Activated CD4-positive, alpha-beta T cell treated with anti-CD3 and anti-CD28 coated beads for 4 hours (primary cell): ENCODE results near the gene YIPF3.
"Not testable (repeated sequence)": the region's sequence is repeated elsewhere in the genome, so short reads cannot be mapped to it uniquely, and the experiment has no call there.

Source experiments
- DNase-seq, 2 donors: peaks; one replicate each; pipeline ENCODE4 v3.0.0-alpha.2; 2020

The YIPF3 gene

DNA sequence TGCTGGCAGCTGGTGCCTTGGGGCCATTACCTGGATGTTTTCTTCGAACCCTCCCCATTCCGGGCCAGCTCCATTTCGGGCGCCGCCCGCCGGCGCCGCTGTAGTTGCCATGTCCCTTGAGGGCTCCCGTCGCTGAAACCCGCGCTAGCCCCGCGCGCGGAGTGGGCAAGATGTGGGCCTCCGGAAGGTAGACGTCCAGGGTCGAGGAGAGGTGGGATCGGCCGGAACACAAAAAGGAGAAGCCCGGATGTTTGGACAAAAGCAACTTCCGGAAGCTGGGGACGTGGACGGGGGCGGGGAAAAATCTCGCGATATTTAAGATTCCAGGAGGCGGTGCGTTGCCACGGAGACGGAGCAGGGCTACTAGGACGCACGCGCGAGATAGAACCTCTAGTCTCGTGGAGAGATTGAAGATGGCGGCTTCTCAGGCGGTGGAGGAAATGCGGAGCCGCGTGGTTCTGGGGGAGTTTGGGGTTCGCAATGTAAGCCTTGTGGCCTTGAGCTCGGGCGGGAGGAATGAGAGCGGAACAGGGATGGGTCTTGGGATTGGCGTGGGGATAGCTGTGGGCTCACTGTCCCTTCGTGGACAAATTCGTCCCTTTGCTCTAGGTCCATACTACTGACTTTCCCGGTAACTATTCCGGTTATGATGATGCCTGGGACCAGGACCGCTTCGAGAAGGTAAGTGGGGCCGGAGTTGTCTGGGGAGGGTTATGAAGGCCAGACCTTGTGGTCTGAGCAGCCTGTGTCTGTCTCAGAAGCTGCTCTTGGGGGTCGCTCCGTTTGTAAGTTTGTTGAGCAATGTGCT, at the start of gene YIPF3, which contains the start of gene POLR1C:
TSS of gene YIPF3 (minus strand) at position 230 of the 808 bp plus-strand sequence. CDS start at position 111, 119 bp downstream.
TSS of gene POLR1C (plus strand) at position 393 of the 808 bp plus-strand sequence. CDS start at position 414, 21 bp downstream.
- peak; percentile 96 to 97 for DNase-seq

DNA sequence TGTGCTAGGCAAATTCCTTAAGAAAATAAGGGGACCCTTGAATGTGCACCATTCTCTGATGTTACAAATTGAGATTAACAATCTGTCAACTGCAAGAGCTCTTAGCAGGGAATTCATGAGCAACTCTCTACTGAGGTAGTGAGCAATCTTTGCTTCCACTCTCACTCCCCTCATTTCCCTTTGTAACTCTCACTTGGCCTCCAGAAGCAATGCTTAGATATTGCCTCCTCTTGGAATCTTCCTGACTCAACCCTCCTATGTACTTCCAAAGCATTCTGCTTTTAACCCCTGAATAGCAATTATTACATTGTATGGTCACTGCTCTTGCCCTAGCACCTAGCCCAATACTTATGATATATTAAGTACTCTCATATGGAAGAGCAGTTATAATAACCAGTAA, 42.6 kb upstream of the YIPF3 start:
- no peak for DNase-seq

DNA sequence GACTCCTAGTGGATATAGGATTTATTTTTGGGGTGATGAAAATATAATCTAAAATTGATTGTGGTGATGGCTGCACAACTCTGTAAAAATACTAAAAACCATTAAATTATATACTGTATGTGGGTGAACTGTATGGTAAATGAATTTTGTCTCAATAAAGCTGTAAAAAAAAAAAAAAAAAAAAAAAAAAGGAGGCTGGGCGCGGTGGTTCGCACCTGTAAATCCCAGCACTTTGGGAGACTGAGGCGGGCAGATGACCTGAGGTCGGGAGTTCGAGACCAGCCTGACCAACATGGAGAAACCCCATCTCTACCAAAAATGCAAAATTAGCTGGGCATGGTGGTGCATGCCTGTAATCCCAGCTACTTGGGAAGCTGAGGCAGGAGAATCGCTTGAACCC, 40.9 kb upstream of the YIPF3 start:
- not testable (repeated sequence) for DNase-seq

DNA sequence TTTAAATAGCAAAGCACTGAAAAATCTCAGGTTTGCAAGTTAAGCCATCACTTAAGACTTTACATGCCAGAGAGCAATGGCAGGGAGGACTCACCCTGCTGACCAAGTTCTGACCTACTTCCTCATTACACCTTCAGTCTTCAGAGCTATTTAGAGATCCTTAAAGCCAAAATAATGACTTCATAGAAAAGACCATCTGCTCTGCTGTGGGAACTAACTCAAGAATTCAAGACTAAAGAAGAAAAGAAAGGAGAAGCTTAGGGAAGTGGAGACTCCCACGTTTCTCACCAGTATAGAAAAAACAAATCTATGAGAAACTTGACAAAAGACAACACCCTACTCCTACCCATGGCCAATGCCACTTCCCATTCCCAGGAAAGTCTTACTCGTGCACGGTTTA, 30.5 kb upstream of the YIPF3 start:
- DNase-seq, result no peak

DNA sequence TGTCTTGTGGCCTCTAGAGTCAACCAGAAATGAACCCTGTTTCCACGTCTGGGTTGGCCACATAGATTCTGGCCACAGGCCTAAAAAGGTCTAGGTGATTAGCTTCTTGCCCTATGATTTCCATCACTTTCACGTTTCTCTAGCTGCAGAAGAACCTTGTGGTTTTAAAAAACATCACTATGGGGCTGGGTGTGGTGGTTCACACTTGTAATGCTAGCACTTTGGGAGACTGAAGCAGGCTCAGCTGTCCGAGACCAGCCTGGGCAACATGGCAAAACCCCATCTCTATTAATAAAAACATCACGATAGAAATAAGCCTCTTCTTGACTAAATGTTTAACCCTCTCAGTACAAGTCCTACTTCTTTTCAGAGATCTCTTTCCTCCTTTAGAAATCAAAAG, 27.7 kb upstream of the YIPF3 start:
- no peak for DNase-seq

DNA sequence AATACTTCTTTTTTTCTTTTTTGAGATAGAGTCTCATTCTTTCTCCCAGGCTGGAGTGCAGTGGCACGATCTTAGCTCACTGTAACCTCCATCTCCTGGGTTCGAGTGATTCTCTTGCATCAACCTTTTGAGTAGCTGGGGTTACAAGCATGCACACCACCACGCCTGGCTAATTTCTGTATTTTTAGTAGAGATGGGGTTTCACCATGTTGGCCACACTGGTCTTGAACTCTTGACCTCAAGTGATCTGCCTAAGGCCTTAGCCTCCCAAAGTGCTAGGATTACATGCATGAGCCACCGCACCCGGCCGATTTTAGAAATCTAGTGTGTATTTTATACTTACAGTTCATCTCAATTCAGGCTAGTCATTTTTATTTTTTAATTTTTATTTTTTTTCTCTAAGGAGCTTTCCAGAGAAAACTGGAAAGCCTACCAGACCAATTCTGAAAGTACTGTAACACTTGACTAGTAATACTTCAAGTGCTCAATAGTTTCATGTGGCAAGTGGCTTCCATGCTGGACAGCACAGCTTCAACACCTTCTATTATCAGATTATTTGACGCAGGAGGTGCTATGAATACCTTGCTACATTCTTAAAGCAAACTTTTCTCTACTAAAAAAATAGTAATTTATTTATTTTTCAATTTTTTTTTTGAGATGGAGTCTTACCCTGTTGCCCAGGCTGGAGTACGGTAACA, 25.2 kb upstream of the YIPF3 start:
- DNase-seq, result no peak

DNA sequence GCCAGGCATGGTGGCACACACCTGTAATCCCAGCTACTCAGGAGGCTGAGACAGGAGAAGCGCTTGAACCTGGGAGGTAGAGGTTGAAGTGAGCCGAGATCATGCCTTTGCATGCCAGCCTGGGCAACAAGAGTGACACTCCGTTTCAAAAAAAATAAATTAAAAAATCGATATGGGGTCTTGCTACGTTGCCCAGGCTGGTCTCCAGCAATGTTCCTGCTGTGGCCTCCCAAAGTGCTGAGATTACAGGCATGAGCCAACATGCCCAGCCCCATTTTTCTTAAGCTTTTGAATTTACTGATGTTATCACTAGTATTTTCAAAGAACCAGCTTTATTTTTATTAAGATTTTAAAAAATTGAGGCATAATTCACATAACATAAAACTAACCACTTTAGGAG, 23.8 kb upstream of the YIPF3 start:
- no peak for DNase-seq

DNA sequence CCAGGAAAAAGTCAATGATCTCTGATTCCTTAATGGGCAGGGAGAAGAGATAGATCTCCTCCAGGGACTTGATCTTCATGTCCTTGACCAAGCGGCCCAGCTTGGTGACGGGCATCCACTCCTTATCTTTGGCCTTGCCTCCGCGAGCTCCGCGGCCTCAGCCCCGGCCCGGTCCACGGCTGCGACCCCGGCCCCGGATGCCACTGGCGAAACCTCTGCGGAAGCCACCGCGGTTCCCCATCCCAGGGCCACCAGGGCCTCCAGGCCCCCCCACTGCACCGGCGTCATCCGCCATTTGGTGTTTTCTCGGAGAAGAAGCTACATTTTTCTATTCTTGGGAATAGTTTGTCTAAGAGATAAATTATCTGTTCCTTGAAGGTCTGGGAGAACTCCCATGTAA, 22.7 kb upstream of the YIPF3 start:
- not testable (repeated sequence) for DNase-seq

DNA sequence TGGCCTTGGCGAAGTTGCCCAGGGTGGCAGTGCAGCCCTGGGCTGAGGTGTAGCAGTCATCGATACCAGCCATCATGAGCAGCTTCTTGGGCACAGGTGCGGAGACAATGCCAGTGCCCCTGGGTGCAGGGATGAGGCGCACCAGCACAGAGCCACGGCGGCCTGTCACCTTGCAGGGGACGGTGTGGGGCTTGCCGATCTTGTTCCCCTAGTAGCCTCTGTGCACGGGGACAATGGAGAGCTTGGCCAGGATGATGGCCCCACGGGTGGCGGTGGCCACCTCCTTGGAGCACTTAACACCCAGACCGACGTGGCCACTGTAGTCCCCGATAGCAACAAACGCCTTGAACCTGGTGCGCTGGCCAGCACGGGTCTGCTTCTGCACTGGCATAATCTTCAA, 22.3 kb upstream of the YIPF3 start:
- not testable (repeated sequence) for DNase-seq

DNA sequence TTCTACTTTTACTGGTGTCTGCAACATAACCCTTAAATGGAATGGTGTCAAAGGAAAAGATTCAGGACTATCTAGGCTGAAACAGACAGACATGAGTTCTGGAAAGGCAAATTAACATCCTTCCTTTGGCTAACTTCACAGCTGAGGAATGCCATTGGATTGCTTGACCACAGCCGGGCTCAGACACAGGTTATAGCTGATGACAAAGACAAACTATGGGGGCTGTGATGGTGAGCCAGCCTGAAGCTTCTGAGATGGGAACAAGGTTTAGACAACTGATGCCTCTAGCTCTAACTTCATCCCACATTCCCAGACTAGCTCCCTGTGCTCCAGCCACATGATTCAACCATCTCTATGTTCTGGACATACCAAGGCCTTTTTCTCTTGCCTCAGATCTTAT, 15.5 kb upstream of the YIPF3 start:
- no peak for DNase-seq

DNA sequence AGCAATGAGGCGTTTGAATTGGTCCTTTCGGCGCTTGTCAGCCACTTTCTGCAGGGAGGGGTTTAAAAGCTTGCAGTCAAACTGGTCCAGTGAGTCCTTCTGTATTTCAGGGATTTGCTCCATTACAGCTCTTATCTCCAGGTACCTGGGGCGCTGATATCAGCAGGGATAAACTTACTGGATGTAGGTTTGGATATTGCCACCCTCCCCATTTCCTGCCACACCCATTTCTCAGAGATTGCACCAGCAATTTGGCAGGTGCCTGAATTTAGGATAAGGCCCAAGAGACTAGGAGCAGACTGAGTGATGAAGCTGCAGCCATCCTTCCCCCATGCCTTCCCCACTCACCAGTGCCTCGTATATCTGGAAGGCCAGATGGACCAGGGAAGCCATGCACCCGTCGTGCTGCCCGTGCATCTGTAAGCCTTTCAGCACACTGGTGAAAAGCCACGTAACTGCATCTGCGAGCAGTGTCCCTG, 7.8 kb upstream of the YIPF3 start:
- DNase-seq, result no peak

DNA sequence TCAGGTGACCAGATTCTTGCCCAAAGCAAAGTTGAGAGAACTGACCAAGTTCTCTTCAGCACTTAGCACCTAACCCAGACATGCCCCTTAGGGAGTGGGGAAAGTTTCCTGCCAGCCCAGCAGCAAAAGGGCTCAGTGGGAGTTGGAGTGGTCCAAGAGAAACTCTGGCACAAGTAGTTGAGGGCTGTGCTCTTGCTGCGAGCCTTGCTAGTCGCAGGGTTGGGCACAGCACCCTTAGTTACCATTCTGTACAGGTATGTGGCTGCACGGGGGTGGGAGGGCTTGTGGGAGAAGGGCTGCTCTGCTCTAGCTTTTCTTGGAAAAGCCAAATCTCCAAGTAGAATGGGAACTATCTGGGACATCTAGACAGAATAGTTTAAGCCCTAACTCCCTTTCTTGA, 6.6 kb upstream of the YIPF3 start:
- no peak for DNase-seq

DNA sequence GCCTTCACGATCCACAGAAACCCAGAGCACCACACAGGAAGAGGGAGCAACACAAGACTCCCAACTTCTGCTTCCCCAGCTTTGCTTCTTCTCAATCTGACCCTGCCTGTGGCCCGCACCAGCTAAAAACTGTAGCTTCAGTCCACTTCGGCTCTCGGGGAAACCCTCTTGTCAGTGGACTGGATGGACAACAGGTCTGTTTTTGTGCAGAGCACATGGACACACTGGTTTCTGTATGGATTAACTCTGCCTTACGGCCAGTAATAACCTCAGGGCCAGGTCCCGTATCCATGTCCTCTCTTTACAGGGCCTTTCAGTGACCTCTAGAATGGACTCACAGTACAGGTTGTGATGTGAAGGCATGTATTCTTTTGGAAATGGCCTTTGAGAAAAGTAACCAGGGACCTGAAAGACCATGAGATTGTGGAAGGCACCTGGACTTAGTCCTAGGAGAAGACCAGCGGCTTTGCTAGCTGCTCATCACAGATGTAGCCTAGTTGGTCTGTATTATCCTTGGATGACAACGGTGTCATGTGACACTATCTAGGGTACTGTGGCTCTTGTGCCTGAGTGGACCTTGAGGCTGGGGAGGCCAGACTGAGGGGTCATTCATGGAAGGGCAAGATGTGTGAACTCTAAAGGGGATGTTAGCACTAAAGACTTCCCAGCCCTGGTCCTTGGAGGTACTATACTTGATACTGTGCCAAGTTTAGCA, 6.0 kb upstream of the YIPF3 start:
- DNase-seq, result no peak

DNA sequence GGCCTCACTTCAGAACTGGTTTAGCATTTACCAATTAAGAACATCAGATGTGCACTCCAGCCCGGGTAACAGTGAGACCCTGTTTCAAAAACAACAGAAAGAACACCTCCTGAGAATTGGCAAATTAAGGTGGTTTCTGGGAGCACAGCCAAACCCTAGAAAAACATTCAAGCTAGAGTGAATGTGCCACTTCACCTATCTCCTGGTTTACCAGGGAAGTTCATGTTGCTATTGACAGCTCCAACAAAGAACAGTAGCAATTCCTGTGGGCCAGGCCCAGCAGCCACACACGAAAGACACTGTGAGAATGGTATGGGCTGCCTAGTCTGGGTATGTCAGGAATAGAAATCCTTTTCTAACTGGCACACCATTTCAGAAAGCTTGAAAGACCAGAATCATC, 5.1 kb upstream of the YIPF3 start:
- DNase-seq, result no peak

DNA sequence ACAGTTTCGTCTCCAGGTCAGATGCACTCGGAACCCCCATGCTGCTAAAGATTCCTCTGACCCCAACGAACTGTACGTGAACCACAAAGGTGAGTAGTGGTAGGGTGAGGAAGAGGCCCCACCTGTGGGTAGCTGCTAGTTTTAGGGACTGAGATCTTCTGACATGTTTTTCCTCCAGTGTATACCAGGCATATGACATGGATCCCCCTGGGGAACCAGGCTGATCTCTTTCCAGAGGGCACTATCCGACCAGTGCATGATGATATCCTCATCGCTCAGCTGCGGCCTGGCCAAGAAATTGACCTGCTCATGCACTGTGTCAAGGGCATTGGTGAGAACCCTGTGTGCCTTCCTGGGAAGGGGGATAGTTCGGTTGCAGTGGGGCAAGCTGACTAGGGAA, 3.4 kb upstream of the YIPF3 start:
- no peak for DNase-seq

DNA sequence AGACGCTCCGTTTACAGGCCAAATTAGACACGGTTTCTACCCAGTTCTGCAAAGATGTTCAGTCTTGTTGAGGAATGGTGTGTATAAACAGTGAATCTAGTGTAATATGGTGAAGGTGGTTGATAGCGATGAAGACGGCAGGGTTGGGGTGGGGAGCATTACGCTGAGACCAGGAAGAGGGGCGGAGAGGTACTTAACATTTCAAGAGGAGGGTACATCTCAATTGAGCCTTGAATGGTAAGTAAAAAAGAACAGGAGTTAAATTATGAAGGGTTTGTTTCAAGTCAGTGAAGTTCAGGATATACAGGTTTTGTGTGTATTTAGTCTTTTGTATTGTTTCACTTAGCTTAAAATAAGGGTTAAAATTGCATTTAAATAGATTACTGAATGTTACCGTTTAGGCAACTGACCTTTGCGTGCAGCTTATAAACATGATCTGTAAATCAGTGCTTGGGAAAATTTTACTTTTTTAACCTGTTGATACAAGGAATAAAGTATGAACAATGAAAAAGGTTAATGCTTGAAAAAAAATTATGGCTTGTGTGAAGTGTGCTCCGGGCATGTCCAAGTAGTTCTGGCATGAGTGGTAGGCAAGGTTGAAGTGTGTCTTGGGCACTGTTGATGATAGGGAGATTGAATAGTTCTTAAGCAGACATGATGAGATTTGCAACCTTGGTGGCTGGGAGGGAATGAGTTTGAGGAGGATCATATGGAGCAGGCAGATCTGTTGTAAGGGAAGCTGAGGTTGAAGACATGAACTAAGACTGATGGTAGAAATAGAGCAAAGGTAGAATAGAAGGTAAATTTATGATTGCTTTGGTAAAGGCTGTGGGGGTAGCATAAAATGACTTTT, 1.0 kb upstream of the YIPF3 start:
- no peak for DNase-seq

DNA sequence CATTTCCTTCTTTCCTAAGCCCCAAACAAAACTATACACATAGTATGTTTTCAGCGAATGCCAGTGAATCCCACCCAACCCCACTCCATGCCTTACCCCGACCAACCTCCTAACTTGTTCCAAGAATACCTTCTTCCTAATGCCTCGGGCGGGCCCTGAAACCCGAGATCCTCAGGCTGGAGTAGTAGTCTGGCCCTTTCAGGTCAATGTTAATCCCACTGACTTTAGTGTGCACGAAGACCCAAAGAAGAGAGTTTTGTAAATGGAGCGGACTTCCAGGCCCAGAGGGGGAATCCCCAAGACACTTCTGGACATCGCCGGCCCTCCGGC, 394 bp downstream of the YIPF3 start:
- no peak for DNase-seq

DNA sequence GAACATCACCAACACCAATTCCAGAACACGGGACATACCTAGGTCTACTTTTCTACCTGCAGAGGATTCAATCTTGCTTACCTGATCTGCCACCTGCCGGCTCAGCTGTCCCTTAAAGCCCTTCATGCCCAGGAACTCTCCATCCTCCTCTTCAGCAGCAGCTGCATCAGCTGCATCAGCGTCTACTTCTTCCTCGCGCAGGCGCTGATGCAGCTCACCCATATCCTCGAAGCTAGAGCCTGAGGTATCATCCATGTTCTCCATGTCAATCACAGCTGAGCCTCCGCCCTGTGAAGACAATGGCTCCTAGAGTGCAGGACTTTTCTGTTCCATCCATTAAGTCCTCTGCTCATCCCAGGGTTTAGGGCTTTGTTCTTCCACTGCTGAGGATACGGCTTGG, 918 bp downstream of the YIPF3 start:
- no peak for DNase-seq

DNA sequence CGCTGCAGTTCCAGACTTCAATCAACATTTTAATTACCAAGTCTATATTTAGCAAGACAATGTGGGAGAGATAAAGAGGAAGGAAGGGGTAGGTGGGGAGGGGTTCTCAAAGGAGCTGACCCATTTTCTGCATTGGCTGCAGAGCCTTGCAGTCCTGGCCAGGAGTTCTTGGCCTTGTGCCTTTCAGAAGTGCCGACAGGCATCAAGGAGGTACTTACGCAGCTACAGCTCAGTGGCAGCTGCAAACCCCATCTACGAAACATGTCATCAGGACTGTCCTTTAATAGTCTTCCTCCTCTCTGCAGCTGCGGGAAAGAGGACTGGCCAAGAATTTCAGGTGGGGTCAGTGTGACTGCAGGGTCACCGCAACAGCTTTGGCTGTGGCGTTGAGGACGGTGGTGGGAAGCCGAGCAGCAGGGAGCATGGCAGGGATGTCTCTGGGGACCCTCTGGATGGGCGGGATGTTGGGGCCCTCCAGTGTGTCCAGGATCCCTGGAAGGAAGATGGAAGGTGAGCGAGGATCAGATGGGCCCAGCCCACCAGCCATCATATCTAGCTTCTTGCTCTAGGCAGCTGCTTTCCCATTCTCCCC, 4.8 kb downstream of the YIPF3 start:
- no peak for DNase-seq

DNA sequence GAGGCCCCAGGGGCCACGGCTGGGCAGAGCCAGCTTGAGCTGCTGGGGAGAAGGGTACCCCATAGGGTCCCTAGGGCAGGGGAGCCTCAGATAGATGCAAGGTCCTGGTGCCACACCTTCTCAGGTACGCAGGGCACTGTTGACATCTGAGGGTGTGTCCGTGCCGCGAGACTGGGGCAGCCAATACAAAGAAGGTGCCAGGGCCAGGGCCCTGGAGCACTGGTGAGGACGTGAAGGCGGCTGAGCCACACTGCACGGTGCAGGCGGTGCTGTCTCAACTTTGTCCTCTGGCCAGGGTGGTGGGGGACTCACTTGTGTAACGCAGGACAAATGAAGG, 5.9 kb downstream of the YIPF3 start:
- no peak for DNase-seq

DNA sequence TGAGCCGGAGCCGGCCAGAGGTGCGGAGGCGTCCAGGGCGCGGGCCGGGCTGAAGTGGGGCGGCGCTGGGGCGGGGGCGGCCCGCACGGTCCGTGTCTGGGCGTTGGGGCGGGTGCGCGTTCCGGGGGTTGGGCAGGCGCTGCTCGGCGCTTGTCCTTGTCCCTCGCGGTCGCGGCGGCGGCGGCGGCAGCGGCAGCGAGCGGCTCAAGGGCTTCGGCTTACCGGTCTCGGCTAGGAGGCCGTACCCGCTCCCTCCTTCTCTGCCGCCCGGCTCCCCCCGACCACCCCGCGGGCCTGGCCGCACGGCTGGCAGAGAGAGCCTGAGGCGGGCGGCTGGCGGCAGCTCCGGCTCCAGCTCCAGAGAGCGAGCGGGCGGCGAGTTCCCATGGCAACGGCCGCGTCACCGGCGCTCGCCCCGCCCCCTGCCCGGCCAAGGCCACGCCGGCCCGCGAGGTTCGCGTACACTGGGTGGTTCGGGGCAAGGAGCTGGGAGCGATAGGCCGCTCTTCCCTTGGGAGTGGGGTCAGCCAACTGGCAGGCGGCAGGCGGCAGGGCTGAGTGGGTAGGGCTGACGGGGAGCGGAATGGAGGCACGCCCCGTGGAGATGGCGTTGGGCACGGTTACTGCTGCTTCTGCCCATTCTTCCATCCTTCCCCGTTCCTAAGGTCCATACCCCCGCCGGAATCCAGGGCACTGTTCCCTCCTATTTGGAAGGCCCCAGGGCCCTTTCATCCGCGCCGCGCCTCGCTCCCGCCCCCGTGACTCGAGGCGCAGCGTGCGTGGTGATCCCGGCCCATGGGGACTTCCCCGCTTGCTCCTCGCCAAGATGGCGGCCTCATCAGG, 6.5 kb downstream of the YIPF3 start, which contains the start of gene LRRC73:
TSS of gene LRRC73 (minus strand) at position 363 of the 843 bp plus-strand sequence. CDS start 561 bp downstream, outside the sequence.
- peak; percentile 74 to 78 for DNase-seq
